ENCODE results near the gene MKLN1. TPM values are rescaled to one million over a fixed set of nuclear protein-coding genes. Genes with fewer than 3 reads are reported as not detected.

MKLN1 gene
- total RNA-seq, 4 donors from 2014 or later = 39.4 to 74.4 (median 53.2) TPM

- H3K9me3 ChIP-seq = peaks cover 0 to 7% (median 0%) of the 10 kb centered on the region in 4 donors
- no peak overlapping the region for H3K4me3 ChIP-seq
- no peaks in the 10 kb centered on the region for H3K36me3 ChIP-seq
- peaks cover 0 to 13% (median 0%) of the 10 kb centered on the region in 4 donors for H3K4me1 ChIP-seq
- no peak overlapping the region for H3K27ac ChIP-seq
- TF ChIP-seq POLR2A (IDR thresholded peaks at IDR 0.05) = no peak
- TF ChIP-seq CTCF (IDR thresholded peaks at IDR 0.05) = no peak
- no peak for DNase-seq
- H3K27me3 ChIP-seq = no peaks in the 10 kb centered on the region
Measured at GRCh38 chr7:131341690-131342089, 14.0 kb downstream of the MKLN1 start.

GRCh38 chr7:131342864-131343442 lies 15.3 kb downstream of the MKLN1 start:
- Histone ChIP-seq H3K36me3 (no peaks in the 10 kb centered on the region), H3K9me3 (no peaks in the 10 kb centered on the region), H3K27ac (no peak overlapping the region), H3K27me3 (no peaks in the 10 kb centered on the region), H3K4me3 (no peak overlapping the region), H3K4me1 (peaks cover 0 to 22% (median 0%) of the 10 kb centered on the region in 4 donors)
- no peak for DNase-seq
- no peak for TF ChIP-seq CTCF (IDR thresholded peaks at IDR 0.05)
- TF ChIP-seq POLR2A (IDR thresholded peaks at IDR 0.05) = no peak

- DNase-seq = no peak
- Histone ChIP-seq H3K4me3 (no peak overlapping the region), H3K27ac (no peak overlapping the region), H3K27me3 (no peaks in the 10 kb centered on the region), H3K36me3 (no peaks in the 10 kb centered on the region), H3K9me3 (no peaks in the 10 kb centered on the region), H3K4me1 (peaks cover 0 to 20% (median 0%) of the 10 kb centered on the region in 4 donors)
- TF ChIP-seq POLR2A (IDR thresholded peaks at IDR 0.05) (no peak), CTCF (IDR thresholded peaks at IDR 0.05) (no peak)
Measured at GRCh38 chr7:131346885-131347592, 19.4 kb downstream of the MKLN1 start.

- H3K4me1 ChIP-seq = peaks cover 0 to 25% (median 0%) of the 10 kb centered on the region in 4 donors
- H3K27ac ChIP-seq = no peak overlapping the region
- H3K4me3 ChIP-seq = no peak overlapping the region
- no peak for DNase-seq
- TF ChIP-seq CTCF (IDR thresholded peaks at IDR 0.05) (no peak), POLR2A (IDR thresholded peaks at IDR 0.05) (no peak)
- no peaks in the 10 kb centered on the region for H3K9me3 ChIP-seq
- no peaks in the 10 kb centered on the region for H3K27me3 ChIP-seq
- H3K36me3 ChIP-seq = no peaks in the 10 kb centered on the region
Measured at GRCh38 chr7:131352032-131352431, 24.4 kb downstream of the MKLN1 start.

- Histone ChIP-seq H3K4me3 (no peak overlapping the region), H3K9me3 (no peaks in the 10 kb centered on the region), H3K4me1 (peaks cover 0 to 28% (median 2%) of the 10 kb centered on the region in 4 donors), H3K36me3 (no peaks in the 10 kb centered on the region), H3K27me3 (no peaks in the 10 kb centered on the region), H3K27ac (no peak overlapping the region)
- no peak for TF ChIP-seq CTCF (IDR thresholded peaks at IDR 0.05)
- TF ChIP-seq POLR2A (IDR thresholded peaks at IDR 0.05) = no peak
- no peak for DNase-seq
Measured at GRCh38 chr7:131354390-131354789, 26.7 kb downstream of the MKLN1 start.

Data from Peyer's patch (tissue), 4 donors.